Measurements from ENCODE around the gene IAH1.

IAH1 gene

DNA sequence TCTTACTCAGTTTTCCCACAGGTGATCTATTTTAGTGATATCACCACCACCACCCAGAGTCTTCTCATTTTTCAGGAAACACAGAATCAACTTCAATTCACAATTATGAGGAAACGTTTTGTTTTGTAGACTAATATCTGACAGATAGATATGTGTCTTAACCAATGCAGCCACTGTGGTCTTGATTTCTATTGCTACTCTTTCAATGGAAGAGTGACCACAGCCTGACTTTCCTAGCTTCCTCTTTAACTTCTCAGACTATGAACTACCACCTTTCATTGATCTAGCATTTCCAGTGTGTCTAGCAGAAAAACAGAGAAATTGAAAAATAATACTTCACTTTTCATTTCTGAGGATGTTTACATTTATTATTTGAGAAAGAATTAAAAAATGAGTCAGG is 60.8 kb downstream of the IAH1 start:
- no peak for DNase-seq

GRCh38 chr2:9536504-9536903 is 62.2 kb downstream of the IAH1 start:
- DNase-seq, result no peak

- no peak for DNase-seq
Observed at GRCh38 chr2:9538000-9538507, 63.7 kb downstream of the IAH1 start.
